HG02571 (cell line): ENCODE results near the gene ZNF768.
"Not testable (repeated sequence)": the region's sequence is repeated elsewhere in the genome, so short reads cannot be mapped to it uniquely, and the experiment has no call there.

ENCODE experiments used
- ATAC-seq: cut with Tn5 transposase; IDR thresholded peaks from one replicate; pipeline ENCODE4 v1.9.1; 2021; ENCODE audit warnings: mild to moderate bottlenecking, moderate library complexity; ENCODE audit not compliant: unreplicated experiment

ZNF768 gene

GRCh38 chr16:30533748-30534367 is 7.5 kb upstream of the ZNF768 start:
- ATAC-seq = peak; percentile 8

- no peak for ATAC-seq
Observed at GRCh38 chr16:30533146-30533522, 6.8 kb upstream of the ZNF768 start.

GRCh38 chr16:30532285-30533145 is 6.1 kb upstream of the ZNF768 start:
- no peak for ATAC-seq

- ATAC-seq = no peak
Observed at GRCh38 chr16:30530163-30531037, 4.0 kb upstream of the ZNF768 start.

- no peak for ATAC-seq
Observed at GRCh38 chr16:30528799-30529457, 2.6 kb upstream of the ZNF768 start.

GRCh38 chr16:30527635-30528178 is 1.3 kb upstream of the ZNF768 start:
- ATAC-seq = no peak

- peak; percentile 79 for ATAC-seq
Observed at GRCh38 chr16:30526823-30527634, 663 bp upstream of the ZNF768 start.

GRCh38 chr16:30525844-30526136 is 576 bp downstream of the ZNF768 start:
- ATAC-seq = no peak

- ATAC-seq = no peak
Observed at GRCh38 chr16:30524575-30525568, 1.5 kb downstream of the ZNF768 start.

- no peak for ATAC-seq
Observed at GRCh38 chr16:30523768-30524574, 2.4 kb downstream of the ZNF768 start.

- not testable (repeated sequence) for ATAC-seq
Observed at GRCh38 chr16:30522702-30523463, 3.5 kb downstream of the ZNF768 start.

GRCh38 chr16:30521873-30522641 is 4.3 kb downstream of the ZNF768 start:
- no peak for ATAC-seq

- no peak for ATAC-seq
Observed at GRCh38 chr16:30521476-30521872, 4.9 kb downstream of the ZNF768 start.

- ATAC-seq = no peak
Observed at GRCh38 chr16:30519120-30520049, 7.0 kb downstream of the ZNF768 start.

GRCh38 chr16:30518552-30518951 is 7.8 kb downstream of the ZNF768 start:
- ATAC-seq = no peak
